ENCODE measurements around the gene TUBB6. TPM values are rescaled to one million over a fixed set of nuclear protein-coding genes. Genes with fewer than 3 reads are reported as not detected.

The TUBB6 gene
- total RNA-seq, 1 experiment from 2014 or later, result 42.2 TPM

DNA sequence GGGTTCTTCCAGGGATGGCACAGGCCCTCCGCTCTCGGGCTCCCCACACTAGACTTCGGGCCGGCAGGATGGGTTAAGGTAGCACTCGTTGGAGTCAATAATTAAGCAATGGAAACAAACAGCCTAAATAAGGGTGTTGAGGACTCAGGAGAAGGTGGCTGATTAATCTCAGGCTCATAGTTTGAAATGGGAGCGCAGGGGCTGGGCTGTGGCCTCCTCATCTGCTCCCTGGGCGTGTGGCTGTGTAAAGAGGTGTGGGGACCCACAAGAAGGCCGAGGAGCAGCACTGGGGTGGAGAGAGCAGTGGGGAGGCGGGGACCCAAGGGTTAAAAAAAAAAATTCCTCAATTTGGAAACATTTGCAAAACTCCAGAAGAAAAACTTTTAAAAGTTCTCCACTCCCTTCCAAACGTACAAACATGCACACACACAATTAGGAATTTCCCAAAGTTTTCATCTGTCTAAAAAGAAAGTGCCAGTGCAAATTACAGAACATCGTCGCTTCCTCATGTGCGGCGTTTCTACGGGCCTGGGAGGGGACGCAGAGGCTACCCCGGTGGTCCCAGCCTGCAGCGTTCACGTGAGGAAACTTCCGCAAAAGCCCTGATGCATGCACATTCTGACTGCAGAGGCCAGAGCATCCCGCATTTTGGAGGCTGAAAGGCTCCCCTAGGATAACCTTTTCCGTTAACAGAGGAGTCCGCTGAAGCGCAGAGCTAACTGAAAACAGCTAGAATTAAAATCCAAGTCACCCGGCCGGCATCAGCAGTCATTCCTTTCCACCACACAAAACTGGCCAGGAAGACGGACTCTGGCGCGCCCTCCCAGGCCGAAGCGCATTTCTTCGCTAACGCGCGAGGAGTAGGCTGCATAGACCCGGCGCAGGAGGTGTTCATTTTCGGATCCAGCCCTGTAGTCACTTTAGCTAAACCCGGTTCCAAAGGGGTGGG, 1.0 kb upstream of the TUBB6 start:
- Histone ChIP-seq H3K27me3 (ENCODE audit: insufficient read depth, low read depth) (no peaks in the 10 kb centered on the region), H3K79me2 (ENCODE audit: low read depth) (no peaks in the 10 kb centered on the region), H3F3A (ENCODE audit: insufficient read depth, low read depth) (peaks cover 4% of the 10 kb centered on the region; the same call in 1 of the 2 replicates), H3K27ac (no peak overlapping the region), H3K36me3 (ENCODE audit: low read depth) (no peaks in the 10 kb centered on the region), H2AFZ (no peak overlapping the region), H3K4me1 (replicated peaks; ENCODE audit: insufficient read depth) (0 out of 2 replicates have a peak, but pooled peaks cover 6% of the 10 kb centered on the region), H3K4me3 (no peak overlapping the region), H3K9me3 (ENCODE audit: insufficient read depth, low read depth) (peaks cover 2% of the 10 kb centered on the region; the same call in 1 of the 2 replicates), H3K4me2 (no peak overlapping the region), H4K20me1 (ENCODE audit: insufficient read depth) (no peaks in the 10 kb centered on the region), H3K9me2 (ENCODE audit: insufficient read depth) (no peaks in the 10 kb centered on the region)
- intact Hi-C loops (cut with micrococcal nuclease; ENCODE audit: unreplicated experiment), result no loop called here
- ChIA-PET CTCF (no interaction called here), POLR2A (ENCODE audit: unreplicated experiment) (no interaction called here)
- no peak for TF ChIP-seq EZH2 (IDR thresholded peaks at IDR 0.05; ENCODE audit: low read depth)
- TF ChIP-seq, protein P1, sequence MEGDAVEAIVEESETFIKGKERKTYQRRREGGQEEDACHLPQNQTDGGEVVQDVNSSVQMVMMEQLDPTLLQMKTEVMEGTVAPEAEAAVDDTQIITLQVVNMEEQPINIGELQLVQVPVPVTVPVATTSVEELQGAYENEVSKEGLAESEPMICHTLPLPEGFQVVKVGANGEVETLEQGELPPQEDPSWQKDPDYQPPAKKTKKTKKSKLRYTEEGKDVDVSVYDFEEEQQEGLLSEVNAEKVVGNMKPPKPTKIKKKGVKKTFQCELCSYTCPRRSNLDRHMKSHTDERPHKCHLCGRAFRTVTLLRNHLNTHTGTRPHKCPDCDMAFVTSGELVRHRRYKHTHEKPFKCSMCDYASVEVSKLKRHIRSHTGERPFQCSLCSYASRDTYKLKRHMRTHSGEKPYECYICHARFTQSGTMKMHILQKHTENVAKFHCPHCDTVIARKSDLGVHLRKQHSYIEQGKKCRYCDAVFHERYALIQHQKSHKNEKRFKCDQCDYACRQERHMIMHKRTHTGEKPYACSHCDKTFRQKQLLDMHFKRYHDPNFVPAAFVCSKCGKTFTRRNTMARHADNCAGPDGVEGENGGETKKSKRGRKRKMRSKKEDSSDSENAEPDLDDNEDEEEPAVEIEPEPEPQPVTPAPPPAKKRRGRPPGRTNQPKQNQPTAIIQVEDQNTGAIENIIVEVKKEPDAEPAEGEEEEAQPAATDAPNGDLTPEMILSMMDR (conservative IDR thresholded peaks at IDR 0.05), result no peak
- no peak for DNase-seq
- BruUV-seq (replicated peaks), result TSS peak; percentile 57

DNA sequence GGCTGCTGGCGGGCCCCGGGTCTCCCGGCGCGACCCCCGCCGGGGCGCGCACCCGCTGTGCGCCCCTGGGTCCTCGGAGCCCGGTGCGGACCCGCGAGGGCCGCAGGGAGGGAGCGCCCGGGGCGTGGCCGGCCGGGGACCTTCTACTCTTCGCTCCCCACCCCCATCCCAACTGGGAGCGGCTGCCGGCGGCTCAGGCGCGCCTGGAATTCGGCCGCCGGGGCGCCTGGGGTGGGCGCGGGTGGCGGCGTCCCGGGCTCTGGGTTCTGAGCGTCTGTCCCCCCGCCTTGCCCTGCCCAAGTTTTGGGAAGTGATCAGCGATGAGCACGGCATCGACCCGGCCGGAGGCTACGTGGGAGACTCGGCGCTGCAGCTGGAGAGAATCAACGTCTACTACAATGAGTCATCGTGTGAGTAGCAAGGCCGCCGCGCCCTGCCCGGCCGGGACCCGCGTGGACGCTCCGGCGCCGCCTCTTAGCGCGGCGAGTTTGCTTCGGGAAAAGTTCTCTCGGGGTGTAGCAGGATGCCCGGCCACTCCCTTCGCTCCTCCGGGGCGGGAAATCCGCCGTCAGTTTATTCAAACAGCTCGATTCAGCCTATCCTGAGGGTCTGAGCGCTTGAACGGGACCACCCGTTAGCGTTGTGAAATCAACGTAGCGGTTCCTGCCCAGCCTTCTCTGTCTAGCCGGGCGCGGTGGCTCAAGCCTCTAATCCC, 502 bp downstream of the TUBB6 start:
- H3K4me2 ChIP-seq, result peak overlapping the region; percentile 80

More for the DNA sequence above, 502 bp downstream of the TUBB6 start:
- TF ChIP-seq EZH2 (IDR thresholded peaks at IDR 0.05; ENCODE audit: low read depth), result no peak
- TF ChIP-seq, protein P1 (conservative IDR thresholded peaks at IDR 0.05), result no peak
- H3F3A ChIP-seq (ENCODE audit: insufficient read depth, low read depth), result peaks cover 4% of the 10 kb centered on the region; the same call in 1 of the 2 replicates
- no peaks in the 10 kb centered on the region for H4K20me1 ChIP-seq (ENCODE audit: insufficient read depth)
- H3K4me1 ChIP-seq (replicated peaks; ENCODE audit: insufficient read depth), result 0 out of 2 replicates have a peak, but pooled peaks cover 6% of the 10 kb centered on the region
- intact Hi-C loops (cut with micrococcal nuclease; ENCODE audit: unreplicated experiment), result loop anchor here (1.0 kb wide), 1 partner anchor 20 kb away; no protein-coding TSS in a partner anchor
- POLR2A ChIA-PET (ENCODE audit: unreplicated experiment), result interaction anchor here (0.7 to 1.0 kb wide), 2 partner anchors 21 to 67 kb away, joined by 3 to 4 read pairs; no protein-coding TSS in a partner anchor
- peak overlapping the region; percentile 88 for H2AFZ ChIP-seq
- H3K36me3 ChIP-seq (ENCODE audit: low read depth), result no peaks in the 10 kb centered on the region
- H3K9me3 ChIP-seq (ENCODE audit: insufficient read depth, low read depth), result peaks cover 4% of the 10 kb centered on the region; the same call in 1 of the 2 replicates
- no peak overlapping the region for H3K27ac ChIP-seq
- H3K9me2 ChIP-seq (ENCODE audit: insufficient read depth), result no peaks in the 10 kb centered on the region
- no peaks in the 10 kb centered on the region for H3K79me2 ChIP-seq (ENCODE audit: low read depth)
- peak overlapping the region; percentile 87 for H3K4me3 ChIP-seq
- CTCF ChIA-PET, result interaction anchor here (1.0 kb wide), 1 partner anchor 36 kb away, joined by 4 read pairs; no protein-coding TSS in a partner anchor
- DNase-seq, result peak; percentile 37 to 75
- BruUV-seq (replicated peaks), result no TSS peak
- no peaks in the 10 kb centered on the region for H3K27me3 ChIP-seq (ENCODE audit: insufficient read depth, low read depth)
